Measurements from ENCODE around the gene GPNMB.

Gene GPNMB

DNA sequence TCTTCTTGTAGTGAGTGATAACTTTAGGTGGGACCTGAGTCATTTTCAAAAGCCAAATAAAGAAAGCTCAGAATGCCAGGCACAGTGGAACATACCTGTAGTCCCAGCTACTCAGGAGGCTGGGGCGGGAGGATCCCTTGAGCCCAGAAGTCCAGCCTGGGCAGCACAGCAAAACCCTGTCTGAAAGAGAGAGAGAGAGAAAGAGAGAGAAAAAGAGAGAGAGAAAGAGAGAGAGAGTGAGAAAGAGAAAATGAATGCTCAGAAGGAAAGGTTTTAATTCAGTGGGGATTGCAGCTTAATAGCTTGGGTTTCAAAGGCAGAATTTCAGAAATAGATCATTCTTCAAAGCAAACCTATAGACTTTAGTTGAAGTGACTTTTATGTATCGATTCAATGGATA lies 25.7 kb downstream of the GPNMB start:
- DNase-seq (ENCODE audit: low read depth, low spot score): no peak

DNA sequence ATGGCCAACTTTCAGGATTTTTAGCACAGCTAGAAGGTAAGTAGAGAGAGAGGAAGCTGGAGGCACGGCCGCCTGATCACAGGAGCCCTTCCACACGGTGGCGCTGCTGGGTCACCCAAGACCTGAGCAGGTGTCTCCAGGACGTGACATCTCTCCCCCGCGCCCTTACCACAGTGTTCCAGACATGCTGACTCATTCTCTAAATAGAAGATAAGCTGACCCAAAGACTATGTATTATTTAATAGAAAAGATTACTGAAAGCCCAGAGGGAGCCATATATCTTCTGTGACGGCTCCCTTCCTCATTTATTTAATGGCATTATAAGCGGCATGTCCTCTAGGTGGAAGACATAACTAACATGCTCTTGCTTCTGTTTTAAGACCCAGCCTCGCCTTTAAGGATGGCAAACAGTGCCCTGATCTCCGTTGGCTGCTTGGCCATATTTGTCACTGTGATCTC lies 26.6 kb downstream of the GPNMB start:
- DNase-seq (ENCODE audit: low read depth, low spot score): peak; percentile 72

DNA sequence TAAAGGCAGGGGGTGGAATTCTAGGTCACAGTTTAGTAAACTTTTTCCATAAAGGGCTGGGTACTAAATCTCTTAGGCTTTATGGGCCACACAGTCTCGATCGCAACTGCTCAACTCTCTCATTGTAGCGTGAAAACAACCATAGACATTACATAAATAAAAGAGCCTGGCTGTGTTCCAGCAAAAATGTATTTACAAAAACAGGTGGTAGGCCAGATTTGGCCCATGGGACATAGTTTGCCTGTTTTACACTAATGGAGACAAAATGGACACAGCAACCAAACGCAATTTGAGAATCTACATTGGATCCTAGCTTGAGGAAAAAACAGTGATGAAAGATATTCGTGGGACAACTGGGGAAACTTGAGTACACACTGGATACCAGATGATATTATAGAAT lies 29.3 kb downstream of the GPNMB start:
- no peak for DNase-seq (ENCODE audit: low read depth, low spot score)

DNA sequence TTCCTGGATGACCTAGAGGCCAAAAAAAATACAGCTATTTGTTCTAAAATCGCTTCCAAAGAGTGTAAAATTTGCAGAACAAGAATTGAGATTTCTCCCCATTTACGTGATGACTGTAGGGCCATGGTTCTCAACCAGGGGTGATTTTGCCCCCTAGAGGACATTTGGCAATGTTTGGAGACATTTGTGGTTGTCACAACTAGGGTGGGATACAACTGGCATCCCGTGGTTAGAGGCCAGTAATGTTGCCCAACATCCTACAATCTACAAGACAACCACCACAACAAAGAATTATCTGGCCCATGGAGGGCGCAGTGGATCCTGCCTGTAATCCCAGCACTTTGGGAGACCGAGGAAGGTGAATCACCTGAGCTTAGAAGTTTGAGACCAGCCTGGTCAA lies 29.8 kb downstream of the GPNMB start:
- no peak for DNase-seq (ENCODE audit: low read depth, low spot score)

- DNase-seq (ENCODE audit: low read depth, low spot score): no peak
Observed at GRCh38 chr7:23276947-23277346, 30.4 kb downstream of the GPNMB start.

DNA sequence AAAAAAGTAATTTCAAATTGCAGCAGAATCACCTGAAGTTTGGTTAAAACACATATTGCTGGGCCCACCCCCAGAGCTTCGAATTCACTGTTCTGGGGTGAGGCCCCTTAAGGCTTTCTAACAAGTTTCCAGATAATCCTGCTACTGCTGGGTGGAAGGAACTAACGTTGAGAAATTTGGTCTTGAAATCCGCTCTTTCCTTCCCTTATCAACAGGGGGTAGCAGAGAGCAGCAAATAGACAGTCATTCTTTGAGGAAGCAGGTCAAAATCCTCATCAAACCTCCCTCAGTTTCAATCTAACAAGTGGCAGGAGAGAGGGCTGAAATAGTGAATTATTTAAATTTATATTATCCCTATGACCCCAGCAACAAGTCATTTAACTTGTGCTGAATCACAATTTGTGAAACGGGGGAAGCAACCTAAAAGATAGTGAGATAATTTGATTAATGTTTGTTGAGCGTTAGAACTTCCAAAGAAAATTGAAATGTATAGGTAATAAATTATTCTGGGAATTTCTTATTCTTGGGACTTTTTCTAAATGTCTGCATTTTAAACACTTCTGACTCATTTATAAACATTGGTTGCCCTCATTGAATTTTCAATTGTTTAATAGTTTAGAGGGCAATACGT lies 30.9 kb downstream of the GPNMB start:
- no peak for DNase-seq (ENCODE audit: low read depth, low spot score)

DNA sequence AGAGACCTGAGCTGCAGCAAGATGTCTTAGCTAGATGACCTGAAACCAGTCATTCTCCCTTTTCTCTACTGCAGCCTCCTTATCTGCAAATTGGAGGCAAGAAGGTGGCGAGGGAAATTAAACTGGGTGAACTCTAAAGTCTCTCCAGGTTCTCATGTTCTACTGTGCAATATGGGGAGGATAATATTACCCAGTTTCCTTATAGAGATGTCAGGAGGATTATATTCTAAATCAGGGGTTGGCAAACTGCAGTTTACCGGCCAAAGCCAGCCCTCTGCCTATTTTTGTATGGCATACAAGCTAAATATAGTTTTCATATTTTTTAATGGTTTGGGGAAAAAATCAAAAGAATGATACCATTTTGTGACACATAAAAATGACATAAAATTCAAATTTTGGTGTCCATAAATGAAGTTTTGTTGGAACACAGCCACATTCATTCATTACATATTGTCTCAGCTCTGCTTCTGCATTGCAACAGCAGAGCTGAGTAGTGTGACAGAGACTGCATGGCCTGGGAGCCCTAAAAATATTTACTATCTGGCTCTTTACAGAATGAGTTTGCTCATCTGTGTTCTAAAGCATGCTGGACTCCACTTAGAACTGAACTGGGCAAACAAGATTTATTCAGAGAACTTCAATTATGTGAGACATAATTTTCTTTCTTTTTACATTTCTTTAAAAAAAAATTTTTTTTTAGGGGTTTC lies 33.4 kb downstream of the GPNMB start:
- no peak for DNase-seq (ENCODE audit: low read depth, low spot score)

- DNase-seq (ENCODE audit: low read depth, low spot score): no peak
Observed at GRCh38 chr7:23283086-23283485, 36.5 kb downstream of the GPNMB start.

GRCh38 chr7:23284871-23285270 lies 38.3 kb downstream of the GPNMB start:
- no peak for DNase-seq (ENCODE audit: low read depth, low spot score)

DNA sequence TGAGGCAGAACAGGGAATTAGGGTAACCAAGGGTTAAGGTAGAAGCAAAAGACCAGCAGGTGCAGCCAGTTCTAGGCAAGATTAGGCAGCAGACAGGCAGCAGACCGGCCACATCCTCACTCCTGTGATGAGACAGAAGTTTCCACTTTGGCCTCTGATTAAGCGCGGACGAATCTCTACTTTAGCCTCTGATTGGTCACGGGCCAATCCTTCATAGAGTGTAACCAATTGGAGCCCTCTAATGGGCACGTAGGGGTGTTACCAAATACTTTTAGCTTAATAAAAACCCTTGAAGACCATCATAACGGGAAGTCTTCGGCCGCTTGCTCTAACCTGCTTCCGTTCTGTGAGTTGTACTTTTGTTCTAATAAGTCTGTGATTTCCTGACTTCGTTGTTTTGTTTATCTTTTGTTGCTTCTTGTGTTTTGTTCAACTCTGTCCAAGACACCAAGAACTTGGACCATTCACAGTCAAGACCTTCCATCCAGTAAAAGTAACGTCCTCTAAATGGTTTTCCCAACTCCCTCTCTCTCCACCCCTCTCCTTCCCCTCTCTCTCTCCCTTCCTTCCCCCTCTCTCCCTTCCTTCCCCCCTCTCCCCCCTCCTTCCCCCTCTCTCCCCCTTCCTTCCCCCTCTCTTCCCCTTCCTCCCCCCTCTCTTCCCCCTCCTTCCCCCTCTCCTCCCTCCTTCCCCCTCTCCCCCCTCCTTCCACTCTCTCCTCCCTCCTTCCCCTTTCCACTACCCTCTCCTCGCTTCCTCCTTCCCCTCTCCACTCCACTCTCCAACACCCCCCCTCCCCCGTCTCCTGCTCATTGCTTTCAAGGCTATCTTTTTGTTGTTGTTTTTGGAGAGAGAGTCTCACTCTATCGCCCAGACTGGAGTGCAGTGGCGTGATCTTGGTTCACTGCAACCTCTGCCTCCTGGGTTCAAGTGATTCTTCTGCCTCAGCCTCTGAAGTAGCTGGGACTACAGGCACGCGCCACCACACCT lies 39.4 kb downstream of the GPNMB start:
- no peak for DNase-seq (ENCODE audit: low read depth, low spot score)

- DNase-seq (ENCODE audit: low read depth, low spot score): no peak
Observed at GRCh38 chr7:23287612-23288011, 41.0 kb downstream of the GPNMB start.

DNA sequence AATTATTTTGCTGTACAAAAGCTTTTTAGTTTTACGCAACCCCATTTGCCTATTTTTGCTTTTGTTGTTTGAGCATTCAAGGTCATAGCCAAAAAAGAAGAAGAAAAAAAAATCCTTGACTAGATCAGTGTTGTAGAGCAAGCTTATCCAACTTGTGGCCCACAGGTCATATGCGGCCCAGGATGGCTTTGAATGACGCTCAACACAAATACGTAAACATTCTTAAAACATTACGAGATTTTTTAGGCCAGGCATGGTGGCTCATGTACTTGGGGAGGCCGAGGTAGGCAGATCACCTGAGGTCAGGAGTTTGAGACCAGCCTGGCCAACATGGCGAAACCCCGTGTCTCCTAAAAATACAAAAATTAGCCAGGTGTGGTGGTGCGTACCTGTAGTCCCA lies 44.4 kb downstream of the GPNMB start:
- DNase-seq (ENCODE audit: low read depth, low spot score): no peak

DNA sequence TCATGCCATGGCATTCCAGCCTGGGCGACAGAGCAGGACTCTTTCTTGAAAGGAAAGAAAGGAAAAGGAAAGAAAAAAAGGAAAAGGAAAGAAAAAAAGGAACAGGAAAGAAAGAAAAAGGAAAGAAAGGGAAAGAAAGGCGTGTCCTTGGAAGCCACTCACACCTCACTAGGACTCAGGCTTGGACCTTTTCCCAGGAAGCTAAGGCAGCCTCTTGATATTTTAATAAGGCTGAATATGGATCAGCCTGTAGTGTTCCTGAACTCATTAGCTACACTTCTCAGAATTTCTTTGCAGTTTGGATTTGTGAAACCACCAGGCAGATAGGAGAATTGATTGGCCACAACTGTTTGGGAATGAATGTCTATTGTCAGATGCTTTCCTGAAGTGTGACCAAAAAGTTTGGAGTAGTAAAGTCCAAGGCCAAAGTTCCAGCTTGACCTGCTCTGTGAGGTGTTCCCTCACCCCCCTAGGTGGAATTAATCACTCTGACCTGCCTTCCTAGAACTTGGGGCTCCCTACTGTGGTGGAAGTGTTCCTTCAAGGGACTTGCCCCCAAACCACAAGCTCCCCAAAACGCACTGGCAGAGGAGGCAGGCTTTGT lies 45.5 kb downstream of the GPNMB start:
- no peak for DNase-seq (ENCODE audit: low read depth, low spot score)

GRCh38 chr7:23292623-23293022 lies 46.0 kb downstream of the GPNMB start:
- no peak for DNase-seq (ENCODE audit: low read depth, low spot score)

GRCh38 chr7:23293500-23294073 lies 47.0 kb downstream of the GPNMB start:
- no peak for DNase-seq (ENCODE audit: low read depth, low spot score)

DNA sequence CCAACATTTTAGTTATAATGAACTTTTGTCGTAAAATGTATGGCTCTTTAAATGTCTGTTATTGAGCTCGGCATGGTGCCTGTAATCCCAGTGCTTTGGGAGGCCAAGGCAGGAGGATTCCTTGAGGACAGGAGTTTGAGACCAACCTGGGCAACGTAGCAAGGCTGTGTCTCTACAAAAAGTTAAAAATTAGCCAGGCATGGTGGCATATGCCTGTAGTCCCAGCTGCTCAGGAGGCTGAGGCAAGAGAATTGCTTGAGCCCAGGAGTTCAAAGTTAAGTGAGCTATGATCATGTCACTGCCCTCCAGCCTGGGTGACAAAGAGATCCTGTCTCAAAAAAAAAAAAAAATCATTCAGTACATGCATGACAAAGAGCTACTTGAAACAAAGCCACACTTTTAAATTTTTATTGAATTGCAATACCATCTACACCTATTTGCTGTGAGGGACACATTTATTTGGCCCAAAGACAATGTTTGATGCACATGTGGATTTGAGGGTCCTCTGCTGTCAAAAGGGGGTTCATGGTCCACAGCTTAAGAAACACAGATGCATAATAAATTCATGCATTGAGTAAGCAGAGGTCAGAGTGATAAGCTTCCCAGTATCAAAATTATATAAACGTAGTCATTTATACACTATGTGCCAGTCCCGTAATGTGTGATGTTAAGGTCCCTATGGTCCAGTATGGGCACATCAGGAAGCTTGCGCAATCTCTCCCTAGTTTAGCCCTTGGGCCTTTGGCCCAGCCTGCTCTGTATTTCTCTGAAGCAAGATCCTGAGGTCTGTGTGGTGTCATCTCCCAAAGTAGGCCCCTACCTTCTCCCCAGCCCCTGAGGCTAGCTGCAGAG lies 48.2 kb downstream of the GPNMB start:
- no peak for DNase-seq (ENCODE audit: low read depth, low spot score)

GRCh38 chr7:23295401-23295697 lies 48.8 kb downstream of the GPNMB start:
- no peak for DNase-seq (ENCODE audit: low read depth, low spot score)

DNA sequence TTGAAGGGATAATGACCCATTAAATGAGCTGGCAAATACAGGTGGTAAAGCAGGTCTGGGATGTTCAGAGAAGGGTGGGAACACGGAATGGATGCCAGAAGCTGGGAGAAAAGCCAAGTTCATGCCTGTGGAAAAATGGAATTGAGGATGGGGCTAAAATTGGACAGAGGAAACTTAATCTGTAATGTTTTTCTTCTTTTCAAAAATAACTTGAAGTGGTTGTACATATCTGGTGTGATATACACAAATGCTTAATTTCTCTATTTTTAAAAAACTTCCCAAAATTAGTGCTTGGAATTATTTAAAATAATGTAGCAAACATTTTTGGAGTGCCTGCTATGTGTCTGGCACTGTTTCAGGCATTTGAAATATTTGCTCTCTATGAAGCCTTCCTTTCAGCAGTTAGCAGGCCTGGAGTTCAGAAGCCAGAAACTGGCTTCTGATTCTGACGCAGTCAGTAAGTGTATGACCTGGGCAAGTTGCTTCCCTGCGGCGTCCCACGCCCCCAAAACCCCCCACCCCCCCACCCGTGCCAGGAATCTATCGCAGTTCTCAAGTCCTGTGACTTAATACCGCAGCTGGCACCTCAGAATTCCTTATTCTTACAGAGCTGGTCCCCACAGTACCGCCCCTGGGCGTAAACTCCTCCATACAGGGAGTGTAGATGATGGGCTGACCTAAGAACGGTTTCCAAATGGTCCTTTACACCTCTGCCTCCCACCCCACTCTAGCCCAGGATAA lies 51.7 kb downstream of the GPNMB start:
- no peak for DNase-seq (ENCODE audit: low read depth, low spot score)

- peak; percentile 92 for DNase-seq (ENCODE audit: low read depth, low spot score)
Observed at GRCh38 chr7:23298885-23299769, 52.6 kb downstream of the GPNMB start, which contains the start of gene MALSU1. MALSU1 (plus strand) TSS chr7:23299339; CDS start chr7:23299353, 14 bp downstream.

Data from activated CD4-positive, CD25-positive, alpha-beta regulatory T cell treated with anti-CD3 and anti-CD28 coated beads, Interleukin-2, amount 50 U/mL, for 16 hours (primary cell).